Mammary epithelial cell (primary cell): ENCODE data around the gene ECT2L.

Experiments used
- EZH2 ChIP-seq: IDR thresholded peaks from 2 replicates; pipeline ENCODE4 v1.6.1; 2012; ENCODE audit warnings: low read length, inconsistent platforms, borderline replicate concordance
- TF ChIP-seq, protein P1 (sequence below), 2 donors: IDR thresholded peaks in 1 of 2; conservative IDR thresholded peaks in 1 of 2; 2 replicates each; pipeline ENCODE4 v1.5.1; 2011 to 2012; ENCODE audit warnings: inconsistent platforms in 2 of 2, low read length in 2 of 2, mild to moderate bottlenecking in 2 of 2, control low read depth in 1 of 2, low read depth in 1 of 2; ENCODE audit not compliant: insufficient read depth in 1 of 2; ENCODE audit errors: extremely low read depth in 1 of 2

DNA sequence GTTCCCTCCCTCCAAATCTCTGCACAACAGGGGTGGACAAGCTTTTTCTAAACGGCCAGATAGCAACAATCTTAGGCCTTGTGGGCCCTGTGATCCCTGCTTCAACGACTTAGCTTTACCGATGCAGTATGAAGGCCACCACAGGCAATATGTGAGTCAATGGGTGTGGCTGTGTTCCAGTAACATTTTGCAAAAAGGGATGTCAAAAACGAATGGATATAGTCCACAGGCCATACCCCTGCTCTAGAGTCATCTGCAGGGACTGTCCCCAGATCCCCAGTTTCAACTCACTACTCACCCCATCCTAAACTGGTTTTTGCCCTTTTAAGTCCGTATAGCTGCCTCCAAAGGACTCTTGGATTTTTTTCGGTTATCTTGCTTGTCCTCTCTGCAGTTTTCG, 34.4 kb downstream of the ECT2L start:
- TF ChIP-seq, protein P1, sequence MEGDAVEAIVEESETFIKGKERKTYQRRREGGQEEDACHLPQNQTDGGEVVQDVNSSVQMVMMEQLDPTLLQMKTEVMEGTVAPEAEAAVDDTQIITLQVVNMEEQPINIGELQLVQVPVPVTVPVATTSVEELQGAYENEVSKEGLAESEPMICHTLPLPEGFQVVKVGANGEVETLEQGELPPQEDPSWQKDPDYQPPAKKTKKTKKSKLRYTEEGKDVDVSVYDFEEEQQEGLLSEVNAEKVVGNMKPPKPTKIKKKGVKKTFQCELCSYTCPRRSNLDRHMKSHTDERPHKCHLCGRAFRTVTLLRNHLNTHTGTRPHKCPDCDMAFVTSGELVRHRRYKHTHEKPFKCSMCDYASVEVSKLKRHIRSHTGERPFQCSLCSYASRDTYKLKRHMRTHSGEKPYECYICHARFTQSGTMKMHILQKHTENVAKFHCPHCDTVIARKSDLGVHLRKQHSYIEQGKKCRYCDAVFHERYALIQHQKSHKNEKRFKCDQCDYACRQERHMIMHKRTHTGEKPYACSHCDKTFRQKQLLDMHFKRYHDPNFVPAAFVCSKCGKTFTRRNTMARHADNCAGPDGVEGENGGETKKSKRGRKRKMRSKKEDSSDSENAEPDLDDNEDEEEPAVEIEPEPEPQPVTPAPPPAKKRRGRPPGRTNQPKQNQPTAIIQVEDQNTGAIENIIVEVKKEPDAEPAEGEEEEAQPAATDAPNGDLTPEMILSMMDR (conservative IDR thresholded peaks at IDR 0.05 in 1 of 2, IDR thresholded peaks at IDR 0.05 in 1 of 2; ENCODE audit: extremely low read depth in 1 of 2, insufficient read depth in 1 of 2, low read depth in 1 of 2, low read length in 2 of 2) = no peak
- no peak for TF ChIP-seq EZH2
